ENCODE measurements around the gene UGT2B17.
"Not testable (repeated sequence)": the region's sequence is repeated elsewhere in the genome, so short reads cannot be mapped to it uniquely, and the experiment has no call there.

DNA sequence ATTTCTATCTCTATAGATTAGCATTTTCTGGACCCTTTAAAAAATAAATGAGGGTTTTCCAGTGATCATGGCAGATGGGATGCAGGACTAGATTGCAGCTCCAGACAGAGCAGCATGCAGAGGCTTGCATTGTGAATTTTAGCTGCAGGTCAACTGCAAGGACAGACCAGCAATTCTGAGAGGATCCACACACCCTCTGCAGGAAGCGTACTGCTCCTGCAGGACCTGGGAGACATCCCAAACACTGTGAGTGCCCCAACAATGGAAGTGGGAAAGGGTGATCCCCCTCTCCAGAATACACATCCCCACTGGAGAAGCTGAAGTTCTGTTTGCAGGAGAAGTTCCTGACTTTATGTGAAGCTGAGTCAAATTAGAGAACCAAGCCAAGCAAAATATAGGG lies 7.1 kb downstream of the UGT2B17 start:
- not testable (repeated sequence) for TF ChIP-seq MTA3 (IDR thresholded peaks at IDR 0.05; ENCODE audit: borderline replicate concordance, low read length); NFYB (IDR thresholded peaks at IDR 0.05; ENCODE audit: insufficient read depth, low read depth, low read length)
